ENCODE results near the gene NLGN1.

The NLGN1 gene

GRCh38 chr3:173618148-173618547, 220.6 kb downstream of the NLGN1 start:
- H3K27ac ChIP-seq: peak overlapping the region; percentile 34
- TF ChIP-seq CTCF (conservative IDR thresholded peaks at IDR 0.05): no peak

GRCh38 chr3:173618703-173619102, 221.2 kb downstream of the NLGN1 start:
- TF ChIP-seq CTCF (conservative IDR thresholded peaks at IDR 0.05): no peak
- H3K27ac ChIP-seq: peak overlapping the region; percentile 34

- TF ChIP-seq CTCF (conservative IDR thresholded peaks at IDR 0.05): no peak
- no peak overlapping the region for H3K27ac ChIP-seq
Observed at GRCh38 chr3:173622166-173622565, 224.6 kb downstream of the NLGN1 start.

GRCh38 chr3:173624086-173624485, 226.5 kb downstream of the NLGN1 start:
- TF ChIP-seq CTCF (conservative IDR thresholded peaks at IDR 0.05): no peak

GRCh38 chr3:173630849-173631248, 233.3 kb downstream of the NLGN1 start:
- TF ChIP-seq CTCF (conservative IDR thresholded peaks at IDR 0.05): no peak
- no peak overlapping the region for H3K27ac ChIP-seq

More at GRCh38 chr3:173624086-173624485, 226.5 kb downstream of the NLGN1 start:
- H3K27ac ChIP-seq: no peak overlapping the region

- TF ChIP-seq CTCF (conservative IDR thresholded peaks at IDR 0.05): no peak
- H3K27ac ChIP-seq: no peak overlapping the region
Observed at GRCh38 chr3:173632945-173633344, 235.4 kb downstream of the NLGN1 start.

- peak; percentile 60 for TF ChIP-seq CTCF (conservative IDR thresholded peaks at IDR 0.05)
- no peak overlapping the region for H3K27ac ChIP-seq
Observed at GRCh38 chr3:173635826-173636225, 238.3 kb downstream of the NLGN1 start.

- TF ChIP-seq CTCF (conservative IDR thresholded peaks at IDR 0.05): no peak
- no peak overlapping the region for H3K27ac ChIP-seq
Observed at GRCh38 chr3:173639098-173639497, 241.6 kb downstream of the NLGN1 start.
